K562 (cell line): ENCODE data around the gene TBRG4. TPM values are rescaled to one million over a fixed set of nuclear protein-coding genes. Genes with fewer than 3 reads are reported as not detected.

ENCODE experiments used
- ATAC-seq: fragments of 200-7000 bp; cut with Tn5 transposase; 3 replicates; pipeline ENCODE4 v1.9.1; 2020; ENCODE audit warnings: moderate library complexity
- BruUV-seq: library from RNA; stranded (reverse); fragments of 400-500 nt; replicated peaks from 2 replicates; lab custom pipeline; 2021; lab: Mats Ljungman, UMichigan
- CTCF ChIA-PET: fragments of 300-600 bp; formaldehyde crosslinking; extraction: SDS; loops from one replicate; lab custom pipeline; 2021; ENCODE audit warnings: low intra/inter-chr PET ratio; lab: Yijun Ruan, JAX
- POLR2A ChIA-PET: fragments of 300-600, 350-650 bp; sonication (Branson Sonifier 250); formaldehyde crosslinking; extraction: SDS; loops from one replicate; lab custom pipeline; 2021; ENCODE audit warnings: antibody characterized with exemption, inconsistent platforms; lab: Yijun Ruan, JAX
- DNase-seq, 4 experiments: peaks; one replicate each; pipeline versions ENCODE4 v3.0.0 to v3.0.0-alpha.2; 2011 to 2018; ENCODE audit warnings: low spot score in 3 of 4, mixed read lengths in 3 of 4; ENCODE audit errors: extremely low read depth in 1 of 4
- FAIRE-seq: peaks from 2 replicates; lab custom pipeline; 2011; peaks lifted over from hg19 to GRCh38; lab: Jason Lieb, UNC
- H2AFZ ChIP-seq: 2 replicates; pipeline ENCODE4 v1.6.0; 2011; ENCODE audit warnings: low read depth, low read length, control low read depth, inconsistent platforms
- H3K27ac ChIP-seq: fragments of 200-600 bp; 3 replicates; pipeline ENCODE4 v1.8.0; 2011; ENCODE audit warnings: low read depth, mild to moderate bottlenecking, control low read depth, inconsistent platforms, low read length, moderate library complexity, mixed read lengths; ENCODE audit errors: extremely low read depth
- H3K27me3 ChIP-seq, 2 experiments: fragments of 300-600 bp in 1 of 2; 2 replicates in 1 of 2; 3 replicates in 1 of 2; pipeline versions ENCODE4 v1.6.0 to v1.8.0; 2011; ENCODE audit warnings: inconsistent platforms in 2 of 2, low read length in 2 of 2, mild to moderate bottlenecking in 1 of 2, mixed read lengths in 1 of 2, moderate library complexity in 1 of 2; ENCODE audit not compliant: control insufficient read depth in 2 of 2, insufficient read depth in 2 of 2
- H3K36me3 ChIP-seq: fragments of 300-600 bp; 3 replicates; pipeline ENCODE4 v1.8.0; 2011; ENCODE audit warnings: mild to moderate bottlenecking, low read length, inconsistent platforms; ENCODE audit not compliant: control insufficient read depth, insufficient read depth
- H3K4me1 ChIP-seq, 2 experiments: fragments of 200-600 bp in 1 of 2; replicated peaks in 1 of 2; 2 replicates in 1 of 2; 3 replicates in 1 of 2; pipeline versions ENCODE4 v1.5.1 to v1.8.0; 2011; ENCODE audit warnings: inconsistent platforms in 2 of 2, low read length in 2 of 2, mild to moderate bottlenecking in 1 of 2, mixed read lengths in 1 of 2, moderate library complexity in 1 of 2; ENCODE audit not compliant: control insufficient read depth in 2 of 2, insufficient read depth in 2 of 2
- H3K4me2 ChIP-seq: 2 replicates; pipeline ENCODE4 v1.6.1; 2011; ENCODE audit warnings: low read length, control low read depth, inconsistent platforms, mixed read lengths; ENCODE audit not compliant: insufficient read depth
- H3K4me3 ChIP-seq: fragments of 200-600 bp; sonication (generic), shearing (Covaris generic); 2 replicates; pipeline ENCODE4 v1.5.1; 2016; ENCODE audit warnings: control low read depth, inconsistent platforms
- H3K79me2 ChIP-seq: fragments of 200-600 bp; 3 replicates; pipeline ENCODE4 v1.8.0; 2011; ENCODE audit warnings: low read length, inconsistent platforms; ENCODE audit not compliant: control insufficient read depth, insufficient read depth
- H3K9ac ChIP-seq, 2 experiments: 2 replicates each; pipeline versions ENCODE4 v1.6.0 to v1.6.1; 2011; ENCODE audit warnings: low read depth in 2 of 2, low read length in 2 of 2, control low read depth in 1 of 2, inconsistent platforms in 1 of 2, mild to moderate bottlenecking in 1 of 2, mixed read lengths in 1 of 2; ENCODE audit not compliant: insufficient read depth in 1 of 2
- H3K9me1 ChIP-seq: one replicate; pipeline ENCODE4 v1.6.0; 2011; ENCODE audit warnings: inconsistent platforms, mild to moderate bottlenecking, low read length, moderate library complexity; ENCODE audit not compliant: control insufficient read depth, insufficient read depth
- H3K9me3 ChIP-seq: replicated peaks from 2 replicates; pipeline ENCODE4 v1.5.1; 2011; ENCODE audit warnings: low read depth, low read length, inconsistent platforms; ENCODE audit not compliant: control insufficient read depth, insufficient read depth
- H4K20me1 ChIP-seq: replicated peaks from 2 replicates; pipeline ENCODE4 v1.6.1; 2011; ENCODE audit warnings: low read length, inconsistent platforms, mixed read lengths; ENCODE audit not compliant: control insufficient read depth, insufficient read depth
- CHD4 ChIP-seq: fragments of 200-600 bp; sonication (generic); IDR thresholded peaks from 3 replicates; pipeline ENCODE4 v1.6.1; 2012; ENCODE audit warnings: low read depth, mild to moderate bottlenecking, mixed read lengths, low read length, inconsistent platforms; ENCODE audit not compliant: insufficient read depth, insufficient replicate concordance, poor library complexity, severe bottlenecking
- E2F4 ChIP-seq: sonication (generic); formaldehyde crosslinking; IDR thresholded peaks from 2 replicates; pipeline ENCODE4 v1.8.0; 2022; ENCODE audit warnings: mild to moderate bottlenecking, low read depth, missing genetic modification reagents
- FOXP1 ChIP-seq: sonication (generic); formaldehyde crosslinking; IDR thresholded peaks from 2 replicates; pipeline ENCODE4 v1.8.0; 2022; ENCODE audit warnings: mild to moderate bottlenecking, missing genetic modification reagents
- HNRNPUL1 ChIP-seq: fragments of 200-400 bp; formaldehyde crosslinking; IDR thresholded peaks from 2 replicates; pipeline ENCODE4 v1.6.1; 2017; ENCODE audit warnings: low read length
- KAT2B ChIP-seq: IDR thresholded peaks from one replicate; pipeline ENCODE4 v1.6.1; 2012; ENCODE audit warnings: low read depth, mild to moderate bottlenecking, control low read depth, inconsistent platforms, low read length, moderate library complexity
- LARP7 ChIP-seq: fragments of 450-650 bp; IDR thresholded peaks from 2 replicates; pipeline ENCODE4 v1.6.1; 2016
- NELFE ChIP-seq: IDR thresholded peaks from 2 replicates; pipeline ENCODE4 v1.6.1; 2011; ENCODE audit warnings: mild to moderate bottlenecking; ENCODE audit not compliant: insufficient read depth, insufficient read length
- NFXL1 ChIP-seq: fragments of 450-650 bp; formaldehyde crosslinking; IDR thresholded peaks from 2 replicates; pipeline ENCODE4 v1.4.0; 2021; ENCODE audit warnings: mild to moderate bottlenecking
- OTX1 ChIP-seq: fragments of 450-650 bp; formaldehyde crosslinking; IDR thresholded peaks from 2 replicates; pipeline ENCODE4 v1.4.0; 2022; ENCODE audit warnings: mild to moderate bottlenecking
- RFX5 ChIP-seq: IDR thresholded peaks from 2 replicates; pipeline ENCODE4 v1.6.1; 2011; ENCODE audit warnings: low read depth, mild to moderate bottlenecking, improper control_type of control experiment, low read length
- SRSF1 ChIP-seq: fragments of 200-400 bp; formaldehyde crosslinking; IDR thresholded peaks from 2 replicates; pipeline ENCODE4 v1.6.1; 2017; ENCODE audit warnings: mild to moderate bottlenecking, low read depth, low read length, moderate library complexity
- STAG1 ChIP-seq: sonication (generic); formaldehyde crosslinking; IDR thresholded peaks from 2 replicates; pipeline ENCODE4 v1.5.0; 2020; ENCODE audit warnings: missing genetic modification reagents, borderline replicate concordance
- TAF15 ChIP-seq: fragments of 200-400 bp; formaldehyde crosslinking; IDR thresholded peaks from 2 replicates; pipeline ENCODE4 v1.6.1; 2017; ENCODE audit warnings: mild to moderate bottlenecking, low read depth, low read length, moderate library complexity
- TGIF2 ChIP-seq: sonication (generic); formaldehyde crosslinking; IDR thresholded peaks from 2 replicates; pipeline ENCODE4 v1.8.1; 2022; ENCODE audit warnings: mild to moderate bottlenecking, missing genetic modification reagents, moderate library complexity
- UBTF ChIP-seq, 2 experiments: IDR thresholded peaks; 2 replicates each; pipeline ENCODE4 v1.6.1; 2012; ENCODE audit warnings: improper control_type of control experiment in 2 of 2, low read depth in 2 of 2, low read length in 2 of 2, borderline replicate concordance in 1 of 2
- ZNF583 ChIP-seq: fragments of 250-450 bp; sonication (Bioruptor Pico); IDR thresholded peaks from 2 replicates; pipeline ENCODE4 v1.4.0; 2020
- WGBS: fragments of 100-300 bp; shearing (Covaris generic); methylation state at CpG from one replicate; pipeline ENCODE4 v1.1.6; 2016; ENCODE audit warnings: low coverage, mixed read lengths; ENCODE audit not compliant: insufficient coverage; ENCODE audit errors: missing lambda C conversion rate; 5-methylcytosine and 5-hydroxymethylcytosine counted together
- in situ Hi-C: fragments of 300-500 bp; cut with MboI; formaldehyde crosslinking; loops from 4 replicates; pipeline ENCODE4 v1.15.0; 2018; ENCODE audit warnings: inconsistent platforms, mixed read lengths
- intact Hi-C: fragments of 100-400 bp; cut with micrococcal nuclease; formaldehyde crosslinking; loops from 2 replicates; pipeline ENCODE4 v1.14.2; 2022
- polyA plus RNA-seq, 8 experiments: library from polyadenylated mRNA; depleted of rRNA in 4 of 8; stranded (reverse) in 5 of 8; unstranded in 3 of 8; fragments of >200 nt; fragmentation: Nextera tagmentation in 2 of 8; fragmentation: Illumina TruSeq in 1 of 8; extraction: Ambion mirVana in 2 of 8; extraction: Trizol in 1 of 8; gene quantifications; 2 replicates each; pipeline versions ENCODE4 v1.2.1 to v1.2.3, GENCODE V29; 2011 to 2014; ENCODE audit warnings: inconsistent platforms in 1 of 8, missing spikeins in 1 of 8
- total RNA-seq, 7 experiments: library from RNA; depleted of rRNA in 6 of 7; stranded (reverse); fragments of >200 nt in 6 of 7; fragmentation: Illumina TruSeq in 2 of 7; extraction: Trizol in 2 of 7; gene quantifications; 2 replicates each; pipeline versions ENCODE4 v1.2.1 to v1.2.3, GENCODE V29; 2011 to 2021; ENCODE audit warnings: low replicate concordance in 1 of 7

TBRG4 gene
- total and polyA plus RNA-seq, 9 of the 15 experiments (the other 6 are each of a cell fraction or from before 2014, with no cell fraction given): 11.2 to 322 (median 216) TPM

GRCh38 chr7:45156516-45157272, 45.2 kb upstream of the TBRG4 start:
- Histone ChIP-seq H3K4me2 (no peak overlapping the region), H4K20me1 (no peaks in the 10 kb centered on the region), H2AFZ (no peak overlapping the region), H3K4me3 (no peak overlapping the region), H3K27ac (no peak overlapping the region), H3K9ac (no peak overlapping the region), H3K27me3 (peaks cover 23 to 46% of the 10 kb centered on the region in 2 experiments; a peak in 4 of 5 replicates), H3K9me1 (no peaks in the 10 kb centered on the region), H3K79me2 (no peaks in the 10 kb centered on the region), H3K36me3 (no peaks in the 10 kb centered on the region), H3K9me3 (no peaks in the 10 kb centered on the region), H3K4me1 (peaks cover 4 to 11% of the 10 kb centered on the region in 2 experiments; a peak in 2 of 5 replicates)
- in situ Hi-C loops: loop anchor here (25.0 kb wide), 1 partner anchor 706 kb away; the partner anchor contains the start of gene CCDC201
- DNase-seq (no peak), ATAC-seq (no peak), FAIRE-seq (no peak)
- WGBS: 12% methylated on average over 7 of the region's 8 CpGs
- intact Hi-C loops: no loop called here
- TF ChIP-seq STAG1 (CRISPR knock-in tag): no peak
- TF ChIP-seq FOXP1: no peak
- TF ChIP-seq OTX1: no peak
- no peak for TF ChIP-seq SRSF1
- TF ChIP-seq E2F4 (CRISPR knock-in tag): no peak
- no peak for TF ChIP-seq UBTF (IDR thresholded peaks at IDR 0.05; ENCODE audit: borderline replicate concordance in 1 of 2, low read depth in 2 of 2, low read length in 2 of 2)
- no peak for TF ChIP-seq HNRNPUL1
- no peak for TF ChIP-seq TAF15
- no peak for TF ChIP-seq RFX5
- no peak for TF ChIP-seq KAT2B
- no peak for TF ChIP-seq CHD4
- no peak for TF ChIP-seq NELFE
- no peak for TF ChIP-seq NFXL1
- TF ChIP-seq LARP7: no peak
- no peak for TF ChIP-seq TGIF2 (CRISPR knock-in tag)
- TF ChIP-seq ZNF583 (CRISPR knock-in tag): no peak
- CTCF ChIA-PET: interaction anchor here (3.7 kb wide), 1 partner anchor 104 kb away, joined by 56 read pairs; no protein-coding TSS in a partner anchor
- BruUV-seq: no TSS peak
- POLR2A ChIA-PET: no interaction called here
